Measurements from ENCODE around the gene NPC1. TPM values are rescaled to one million over a fixed set of nuclear protein-coding genes. Genes with fewer than 3 reads are reported as not detected.

The NPC1 gene
- total RNA-seq, 3 donors from 2014 or later: 35.5 to 51.0 (median 41.2) TPM

GRCh38 chr18:23539296-23539695 is 47.0 kb downstream of the NPC1 start:
- no peak for ATAC-seq
- Histone ChIP-seq H3K9me3 (no peaks in the 10 kb centered on the region), H3K4me1 (ENCODE audit: low read depth) (no peaks in the 10 kb centered on the region), H3K36me3 (ENCODE audit: low read depth) (peaks cover 14% of the 10 kb centered on the region), H3K4me3 (no peak overlapping the region)
- DNase-seq: no peak
- TF ChIP-seq CTCF (IDR thresholded peaks at IDR 0.05): no peak
- intact Hi-C loops (cut with DNase I, micrococcal nuclease): no loop called here

GRCh38 chr18:23538870-23539269 is 47.4 kb downstream of the NPC1 start:
- ATAC-seq (no peak), DNase-seq (no peak)
- Histone ChIP-seq H3K36me3 (ENCODE audit: low read depth) (peaks cover 18% of the 10 kb centered on the region), H3K9me3 (no peaks in the 10 kb centered on the region), H3K4me1 (ENCODE audit: low read depth) (no peaks in the 10 kb centered on the region), H3K4me3 (no peak overlapping the region)
- intact Hi-C loops (cut with DNase I, micrococcal nuclease): no loop called here
- no peak for TF ChIP-seq CTCF (IDR thresholded peaks at IDR 0.05)

- TF ChIP-seq CTCF (IDR thresholded peaks at IDR 0.05): no peak
- Histone ChIP-seq H3K36me3 (ENCODE audit: low read depth) (peaks cover 18% of the 10 kb centered on the region), H3K4me3 (no peak overlapping the region), H3K4me1 (ENCODE audit: low read depth) (no peaks in the 10 kb centered on the region), H3K9me3 (no peaks in the 10 kb centered on the region)
- DNase-seq: no peak
- ATAC-seq: no peak
- intact Hi-C loops (cut with DNase I, micrococcal nuclease): no loop called here
Measured at GRCh38 chr18:23538001-23538400, 48.3 kb downstream of the NPC1 start.

GRCh38 chr18:23537274-23537673 is 49.0 kb downstream of the NPC1 start:
- Histone ChIP-seq H3K4me3 (no peak overlapping the region), H3K36me3 (ENCODE audit: low read depth) (peaks cover 11% of the 10 kb centered on the region), H3K9me3 (no peaks in the 10 kb centered on the region), H3K4me1 (ENCODE audit: low read depth) (no peaks in the 10 kb centered on the region)
- DNase-seq (no peak), ATAC-seq (no peak)
- TF ChIP-seq CTCF (IDR thresholded peaks at IDR 0.05): no peak
- intact Hi-C loops (cut with DNase I, micrococcal nuclease): no loop called here

GRCh38 chr18:23536204-23536603 is 50.1 kb downstream of the NPC1 start:
- ATAC-seq (no peak), DNase-seq (no peak)
- Histone ChIP-seq H3K36me3 (ENCODE audit: low read depth) (peaks cover 18% of the 10 kb centered on the region), H3K9me3 (no peaks in the 10 kb centered on the region), H3K4me1 (ENCODE audit: low read depth) (no peaks in the 10 kb centered on the region), H3K4me3 (no peak overlapping the region)
- intact Hi-C loops (cut with DNase I, micrococcal nuclease): no loop called here
- TF ChIP-seq CTCF (IDR thresholded peaks at IDR 0.05): no peak

GRCh38 chr18:23534276-23534675 is 52.0 kb downstream of the NPC1 start:
- H3K4me3 ChIP-seq: no peak overlapping the region
- no peak for ATAC-seq
- no peaks in the 10 kb centered on the region for H3K4me1 ChIP-seq (ENCODE audit: low read depth)
- H3K9me3 ChIP-seq: no peaks in the 10 kb centered on the region
- intact Hi-C loops (cut with DNase I, micrococcal nuclease): no loop called here
- TF ChIP-seq CTCF (IDR thresholded peaks at IDR 0.05): no peak
- peaks cover 23% of the 10 kb centered on the region for H3K36me3 ChIP-seq (ENCODE audit: low read depth)
- no peak for DNase-seq

All from mucosa of descending colon (tissue), 3 donors.